ENCODE data around the gene TENT4B.

DNA sequence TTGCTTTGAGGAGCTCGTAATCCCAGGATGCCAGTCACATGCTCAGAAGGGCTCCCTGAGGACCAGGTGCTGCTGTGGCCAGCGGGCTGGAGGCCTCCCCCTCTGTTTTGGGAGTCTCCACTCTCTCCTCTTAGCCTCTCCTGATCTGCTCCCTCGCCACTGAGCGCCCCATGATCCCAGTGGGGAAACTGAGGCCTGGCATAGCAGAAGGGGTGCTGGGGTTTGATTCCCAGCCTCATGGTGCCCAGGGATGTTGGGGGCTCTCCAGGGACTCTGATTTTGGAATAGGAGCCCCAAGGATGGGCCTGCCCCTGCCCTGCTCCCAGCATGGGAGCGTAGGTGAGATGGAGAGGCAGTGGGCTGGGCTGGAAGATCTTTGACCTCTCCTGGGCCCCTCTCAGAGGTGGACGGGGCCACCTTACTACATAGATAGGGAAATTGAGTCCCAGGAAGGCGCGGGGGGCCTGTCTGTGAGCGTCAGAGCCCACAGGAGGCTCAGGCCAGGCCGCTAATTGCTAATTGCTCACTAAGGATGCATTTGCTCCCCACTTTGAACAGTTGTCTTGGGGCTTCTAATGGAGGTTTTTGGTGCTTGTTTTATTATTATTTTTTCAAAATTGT is 112.7 kb downstream of the TENT4B start:
- TF ChIP-seq, protein P1, sequence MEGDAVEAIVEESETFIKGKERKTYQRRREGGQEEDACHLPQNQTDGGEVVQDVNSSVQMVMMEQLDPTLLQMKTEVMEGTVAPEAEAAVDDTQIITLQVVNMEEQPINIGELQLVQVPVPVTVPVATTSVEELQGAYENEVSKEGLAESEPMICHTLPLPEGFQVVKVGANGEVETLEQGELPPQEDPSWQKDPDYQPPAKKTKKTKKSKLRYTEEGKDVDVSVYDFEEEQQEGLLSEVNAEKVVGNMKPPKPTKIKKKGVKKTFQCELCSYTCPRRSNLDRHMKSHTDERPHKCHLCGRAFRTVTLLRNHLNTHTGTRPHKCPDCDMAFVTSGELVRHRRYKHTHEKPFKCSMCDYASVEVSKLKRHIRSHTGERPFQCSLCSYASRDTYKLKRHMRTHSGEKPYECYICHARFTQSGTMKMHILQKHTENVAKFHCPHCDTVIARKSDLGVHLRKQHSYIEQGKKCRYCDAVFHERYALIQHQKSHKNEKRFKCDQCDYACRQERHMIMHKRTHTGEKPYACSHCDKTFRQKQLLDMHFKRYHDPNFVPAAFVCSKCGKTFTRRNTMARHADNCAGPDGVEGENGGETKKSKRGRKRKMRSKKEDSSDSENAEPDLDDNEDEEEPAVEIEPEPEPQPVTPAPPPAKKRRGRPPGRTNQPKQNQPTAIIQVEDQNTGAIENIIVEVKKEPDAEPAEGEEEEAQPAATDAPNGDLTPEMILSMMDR (IDR thresholded peaks at IDR 0.05) = no peak
- TF ChIP-seq POLR2A (IDR thresholded peaks at IDR 0.05) = no peak
- no peak for TF ChIP-seq POLR2AphosphoS5 (IDR thresholded peaks at IDR 0.05)

All from breast epithelium (tissue), 3 donors.